HepG2 (cell line): Measurements from ENCODE around the gene STX1B. TPM values are rescaled to one million over a fixed set of nuclear protein-coding genes. Genes with fewer than 3 reads are reported as not detected.

Experiments used
- CBX1 ChIP-seq: IDR thresholded peaks from one replicate; pipeline ENCODE4 v1.6.1; 2016; ENCODE audit warnings: antibody characterized with exemption, low read depth
- HHEX ChIP-seq: IDR thresholded peaks from 2 replicates; pipeline ENCODE4 v1.6.1; 2016; ENCODE audit warnings: control low read depth
- KLF15 ChIP-seq: sonication (generic); formaldehyde crosslinking; IDR thresholded peaks from 2 replicates; pipeline ENCODE4 v1.8.1; 2023; ENCODE audit warnings: borderline replicate concordance, mild to moderate bottlenecking, inconsistent platforms, missing genetic modification reagents, mixed read lengths
- MXI1 ChIP-seq: IDR thresholded peaks from 3 replicates; pipeline ENCODE4 v1.6.1; 2012; ENCODE audit warnings: low read depth, low read length, inconsistent platforms, borderline replicate concordance
- MYC ChIP-seq: sonication (generic); formaldehyde crosslinking; IDR thresholded peaks from 2 replicates; pipeline ENCODE4 v1.9.0; 2021; ENCODE audit warnings: missing genetic modification reagents, borderline replicate concordance
- NBN ChIP-seq: fragments of 450-650 bp; conservative IDR thresholded peaks from 2 replicates; pipeline ENCODE4 v1.6.1; 2017
- PHF5A ChIP-seq: IDR thresholded peaks from one replicate; pipeline ENCODE4 v1.6.1; 2018; ENCODE audit warnings: low read depth, missing genetic modification reagents; ENCODE audit not compliant: unreplicated experiment
- PPARG ChIP-seq: conservative IDR thresholded peaks from 2 replicates; pipeline ENCODE4 v1.6.1; 2016; ENCODE audit warnings: missing biosample characterization, missing genetic modification reagents
- RARA ChIP-seq: IDR thresholded peaks from 2 replicates; pipeline ENCODE4 v1.6.1; 2016; ENCODE audit warnings: missing genetic modification reagents, missing compliant biosample characterization
- RFX3 ChIP-seq: IDR thresholded peaks from 2 replicates; pipeline ENCODE4 v1.6.1; 2016; ENCODE audit warnings: missing biosample characterization, missing genetic modification reagents
- SMAD3 ChIP-seq: sonication (generic); formaldehyde crosslinking; IDR thresholded peaks from 2 replicates; pipeline ENCODE4 v1.4.0; 2020; ENCODE audit warnings: missing genetic modification reagents
- ZFP1 ChIP-seq: IDR thresholded peaks from 2 replicates; pipeline ENCODE4 v1.6.1; 2016
- ZNF17 ChIP-seq: sonication (generic); formaldehyde crosslinking; IDR thresholded peaks from 2 replicates; pipeline ENCODE4 v1.5.0; 2020; ENCODE audit warnings: mild to moderate bottlenecking, missing genetic modification reagents
- ZNF234 ChIP-seq: sonication (generic); formaldehyde crosslinking; conservative IDR thresholded peaks from 2 replicates; pipeline ENCODE4 v1.5.1; 2020; ENCODE audit warnings: mild to moderate bottlenecking, missing genetic modification reagents
- ZNF253 ChIP-seq: sonication (generic); formaldehyde crosslinking; IDR thresholded peaks from 2 replicates; pipeline ENCODE4 v1.8.0; 2022; ENCODE audit warnings: mild to moderate bottlenecking, missing genetic modification reagents, borderline replicate concordance
- ZNF367 ChIP-seq: sonication (generic); formaldehyde crosslinking; IDR thresholded peaks from 2 replicates; pipeline ENCODE4 v1.4.0; 2020; ENCODE audit warnings: missing genetic modification reagents, borderline replicate concordance
- ZNF501 ChIP-seq: sonication (generic); formaldehyde crosslinking; IDR thresholded peaks from 2 replicates; pipeline ENCODE4 v1.5.1; 2020; ENCODE audit warnings: mild to moderate bottlenecking, moderate library complexity, missing genetic modification reagents
- ZNF577 ChIP-seq: sonication (generic); formaldehyde crosslinking; IDR thresholded peaks from 2 replicates; pipeline ENCODE4 v1.4.0; 2020; ENCODE audit warnings: mild to moderate bottlenecking, low read depth, missing genetic modification reagents, borderline replicate concordance
- polyA plus RNA-seq, 8 experiments: library from polyadenylated mRNA; depleted of rRNA in 3 of 8; stranded (reverse) in 7 of 8; unstranded in 1 of 8; fragments of >200 nt; fragmentation: Illumina TruSeq in 4 of 8; extraction: Trizol in 4 of 8; gene quantifications; 2 replicates each; pipeline versions ENCODE4 v1.2.1 to v1.2.3, GENCODE V29; 2011 to 2016; ENCODE audit warnings: low read depth in 4 of 8, missing spikeins in 1 of 8, mixed read lengths in 1 of 8; ENCODE audit not compliant: insufficient read depth in 1 of 8
- total RNA-seq, 5 experiments: library from RNA; depleted of rRNA; stranded (reverse); fragments of >200 nt; fragmentation: Illumina TruSeq; extraction: Trizol; gene quantifications; 2 replicates each; pipeline ENCODE4 v1.2.3, GENCODE V29; 2016; ENCODE audit warnings: low read depth in 1 of 5
- TF ChIP-seq, protein P1 (sequence below): sonication (generic); formaldehyde crosslinking; IDR thresholded peaks from 2 replicates; pipeline ENCODE4 v1.9.0; 2022; ENCODE audit warnings: missing genetic modification reagents, mild to moderate bottlenecking, borderline replicate concordance
- TF ChIP-seq, protein P2 (sequence below): sonication (generic); formaldehyde crosslinking; IDR thresholded peaks from 2 replicates; pipeline ENCODE4 v1.5.0; 2020; ENCODE audit warnings: missing genetic modification reagents
- TF ChIP-seq, protein P3 (sequence below): sonication (generic); formaldehyde crosslinking; IDR thresholded peaks from 2 replicates; pipeline ENCODE4 v1.8.0; 2022; ENCODE audit warnings: mild to moderate bottlenecking, missing genetic modification reagents, borderline replicate concordance
- TF ChIP-seq, protein P4 (sequence below): sonication (generic); formaldehyde crosslinking; IDR thresholded peaks from 2 replicates; pipeline ENCODE4 v1.5.0; 2020; ENCODE audit warnings: mild to moderate bottlenecking, missing genetic modification reagents, borderline replicate concordance
- TF ChIP-seq, protein P5 (sequence below): sonication (generic); formaldehyde crosslinking; IDR thresholded peaks from 2 replicates; pipeline ENCODE4 v1.4.0; 2020; ENCODE audit warnings: missing genetic modification reagents

Gene STX1B
- total and polyA plus RNA-seq, 2 of the 13 experiments (the other 11 are each of a cell fraction or from before 2014, with no cell fraction given), result 2.1 to 3.0 TPM

DNA sequence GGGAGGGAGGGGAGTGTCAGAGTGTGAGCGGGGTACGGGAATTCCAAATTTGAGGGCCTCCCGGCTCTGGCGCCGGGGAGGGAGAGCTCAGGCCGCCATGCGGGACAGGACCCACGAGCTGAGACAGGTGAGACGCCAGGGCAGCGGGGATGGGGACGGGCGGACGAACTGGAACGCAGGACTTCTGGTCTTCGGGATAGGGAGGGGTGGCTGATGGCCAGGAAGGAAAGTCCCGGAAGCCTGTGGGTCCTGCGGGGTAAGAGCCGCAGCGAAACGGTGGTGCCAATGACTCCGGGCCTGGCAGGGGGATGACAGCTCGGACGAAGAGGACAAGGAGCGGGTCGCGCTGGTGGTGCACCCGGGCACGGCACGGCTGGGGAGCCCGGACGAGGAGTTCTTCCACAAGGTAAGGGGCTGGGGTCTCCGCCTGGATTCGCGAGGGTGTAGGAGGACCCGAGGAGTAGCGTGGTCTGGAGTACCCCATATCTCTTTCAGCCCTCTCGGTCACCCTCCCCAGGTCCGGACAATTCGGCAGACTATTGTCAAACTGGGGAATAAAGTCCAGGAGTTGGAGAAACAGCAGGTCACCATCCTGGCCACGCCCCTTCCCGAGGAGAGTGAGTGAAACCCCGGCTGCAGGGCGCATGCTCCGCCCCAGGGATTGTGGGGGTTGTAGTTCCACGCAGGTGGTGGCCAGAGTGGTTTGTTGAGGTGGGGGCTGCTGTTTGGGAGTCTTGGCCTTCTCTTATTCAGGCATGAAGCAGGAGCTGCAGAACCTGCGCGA, 23.5 kb upstream of the STX1B start (continued):
- TF ChIP-seq, protein P1, sequence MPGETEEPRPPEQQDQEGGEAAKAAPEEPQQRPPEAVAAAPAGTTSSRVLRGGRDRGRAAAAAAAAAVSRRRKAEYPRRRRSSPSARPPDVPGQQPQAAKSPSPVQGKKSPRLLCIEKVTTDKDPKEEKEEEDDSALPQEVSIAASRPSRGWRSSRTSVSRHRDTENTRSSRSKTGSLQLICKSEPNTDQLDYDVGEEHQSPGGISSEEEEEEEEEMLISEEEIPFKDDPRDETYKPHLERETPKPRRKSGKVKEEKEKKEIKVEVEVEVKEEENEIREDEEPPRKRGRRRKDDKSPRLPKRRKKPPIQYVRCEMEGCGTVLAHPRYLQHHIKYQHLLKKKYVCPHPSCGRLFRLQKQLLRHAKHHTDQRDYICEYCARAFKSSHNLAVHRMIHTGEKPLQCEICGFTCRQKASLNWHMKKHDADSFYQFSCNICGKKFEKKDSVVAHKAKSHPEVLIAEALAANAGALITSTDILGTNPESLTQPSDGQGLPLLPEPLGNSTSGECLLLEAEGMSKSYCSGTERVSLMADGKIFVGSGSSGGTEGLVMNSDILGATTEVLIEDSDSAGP (CRISPR knock-in tag), result peak; percentile 51; the same call in 1 of the 2 replicates
- TF ChIP-seq ZNF577 (CRISPR knock-in tag), result no peak
- peak; percentile 84; the same call in 2 of the 3 replicates for TF ChIP-seq MXI1
- peak; percentile 60 for TF ChIP-seq MYC (CRISPR knock-in tag)
- TF ChIP-seq PPARG (CRISPR knock-in tag), result 0 out of 2 replicates have a peak, but pooled peaks have one; percentile 24
- no peak for TF ChIP-seq HHEX
- no peak for TF ChIP-seq ZNF234 (CRISPR knock-in tag)
- TF ChIP-seq, protein P2, sequence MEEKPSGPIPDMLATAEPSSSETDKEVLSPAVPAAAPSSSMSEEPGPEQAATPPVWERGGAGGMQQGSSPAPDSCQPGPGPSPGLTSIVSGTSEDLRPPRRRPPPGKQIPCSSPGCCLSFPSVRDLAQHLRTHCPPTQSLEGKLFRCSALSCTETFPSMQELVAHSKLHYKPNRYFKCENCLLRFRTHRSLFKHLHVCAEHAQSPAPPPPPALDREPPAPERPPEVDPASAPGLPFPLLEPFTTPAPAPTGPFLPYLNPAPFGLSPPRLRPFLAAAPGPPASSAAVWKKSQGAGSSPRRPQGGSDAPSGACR (CRISPR knock-in tag), result 0 out of 2 replicates have a peak, but pooled peaks have one; percentile 10
- TF ChIP-seq, protein P3, sequence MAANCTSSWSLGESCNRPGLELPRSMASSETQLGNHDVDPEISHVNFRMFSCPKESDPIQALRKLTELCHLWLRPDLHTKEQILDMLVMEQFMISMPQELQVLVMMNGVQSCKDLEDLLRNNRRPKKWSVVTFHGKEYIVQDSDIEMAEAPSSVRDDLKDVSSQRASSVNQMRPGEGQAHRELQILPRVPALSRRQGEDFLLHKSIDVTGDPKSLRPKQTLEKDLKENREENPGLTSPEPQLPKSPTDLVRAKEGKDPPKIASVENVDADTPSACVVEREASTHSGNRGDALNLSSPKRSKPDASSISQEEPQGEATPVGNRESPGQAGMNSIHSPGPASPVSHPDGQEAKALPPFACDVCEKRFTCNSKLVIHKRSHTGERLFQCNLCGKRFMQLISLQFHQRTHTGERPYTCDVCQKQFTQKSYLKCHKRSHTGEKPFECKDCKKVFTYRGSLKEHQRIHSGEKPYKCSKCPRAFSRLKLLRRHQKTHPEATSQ (CRISPR knock-in tag), result no peak
- peak; percentile 58; the same call in 1 of the 2 replicates for TF ChIP-seq ZNF501 (CRISPR knock-in tag)
- no peak for TF ChIP-seq ZNF253 (CRISPR knock-in tag)
- TF ChIP-seq SMAD3 (CRISPR knock-in tag), result peak; percentile 48; the same call in 1 of the 2 replicates
- no peak for TF ChIP-seq ZFP1 (CRISPR knock-in tag)
- TF ChIP-seq, protein P4, sequence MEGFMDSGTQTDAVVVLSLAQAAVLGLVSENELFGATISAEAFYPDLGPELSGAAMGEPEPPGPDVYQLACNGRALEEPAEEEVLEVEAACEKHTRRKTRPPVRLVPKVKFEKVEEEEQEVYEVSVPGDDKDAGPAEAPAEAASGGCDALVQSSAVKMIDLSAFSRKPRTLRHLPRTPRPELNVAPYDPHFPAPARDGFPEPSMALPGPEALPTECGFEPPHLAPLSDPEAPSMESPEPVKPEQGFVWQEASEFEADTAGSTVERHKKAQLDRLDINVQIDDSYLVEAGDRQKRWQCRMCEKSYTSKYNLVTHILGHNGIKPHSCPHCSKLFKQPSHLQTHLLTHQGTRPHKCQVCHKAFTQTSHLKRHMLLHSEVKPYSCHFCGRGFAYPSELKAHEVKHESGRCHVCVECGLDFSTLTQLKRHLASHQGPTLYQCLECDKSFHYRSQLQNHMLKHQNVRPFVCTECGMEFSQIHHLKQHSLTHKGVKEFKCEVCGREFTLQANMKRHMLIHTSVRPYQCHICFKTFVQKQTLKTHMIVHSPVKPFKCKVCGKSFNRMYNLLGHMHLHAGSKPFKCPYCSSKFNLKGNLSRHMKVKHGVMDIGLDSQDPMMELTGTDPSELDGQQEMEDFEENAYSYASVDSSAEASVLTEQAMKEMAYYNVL (CRISPR knock-in tag), result no peak
- no peak for TF ChIP-seq PHF5A (CRISPR knock-in tag)
- no peak for TF ChIP-seq RFX3 (CRISPR knock-in tag)
- no peak for TF ChIP-seq NBN
- no peak for TF ChIP-seq CBX1
- TF ChIP-seq, protein P5, sequence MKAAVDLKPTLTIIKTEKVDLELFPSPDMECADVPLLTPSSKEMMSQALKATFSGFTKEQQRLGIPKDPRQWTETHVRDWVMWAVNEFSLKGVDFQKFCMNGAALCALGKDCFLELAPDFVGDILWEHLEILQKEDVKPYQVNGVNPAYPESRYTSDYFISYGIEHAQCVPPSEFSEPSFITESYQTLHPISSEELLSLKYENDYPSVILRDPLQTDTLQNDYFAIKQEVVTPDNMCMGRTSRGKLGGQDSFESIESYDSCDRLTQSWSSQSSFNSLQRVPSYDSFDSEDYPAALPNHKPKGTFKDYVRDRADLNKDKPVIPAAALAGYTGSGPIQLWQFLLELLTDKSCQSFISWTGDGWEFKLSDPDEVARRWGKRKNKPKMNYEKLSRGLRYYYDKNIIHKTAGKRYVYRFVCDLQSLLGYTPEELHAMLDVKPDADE (CRISPR knock-in tag), result no peak
- no peak for TF ChIP-seq ZNF367 (CRISPR knock-in tag)
- TF ChIP-seq KLF15, result no peak
- 0 out of 2 replicates have a peak, but pooled peaks have one; percentile 51 for TF ChIP-seq ZNF17 (CRISPR knock-in tag)
- TF ChIP-seq RARA (CRISPR knock-in tag), result peak; percentile 44; the same call in 1 of the 2 replicates
